ENCODE measurements around the gene PLCB1.
"Not testable (repeated sequence)": the region's sequence is repeated elsewhere in the genome, so short reads cannot be mapped to it uniquely, and the experiment has no call there.

The PLCB1 gene

DNA sequence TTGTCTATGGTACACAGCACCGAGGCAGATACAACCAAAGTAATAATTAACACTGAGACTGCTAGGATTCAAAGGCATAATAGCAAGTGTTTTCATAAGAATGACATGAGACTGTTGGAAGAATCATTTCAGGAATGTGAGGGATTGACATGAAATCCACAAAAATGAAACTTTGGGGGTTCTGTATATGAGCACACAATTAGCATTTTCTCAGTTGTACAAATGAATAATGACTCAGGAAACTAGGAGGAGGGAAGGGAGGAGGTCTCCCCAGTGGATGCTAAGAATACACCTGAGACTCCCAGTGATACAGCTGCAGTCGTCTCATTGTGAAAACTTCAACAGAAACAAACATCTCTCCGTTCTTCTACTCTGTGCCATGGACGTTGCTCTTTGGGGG, 508.4 kb downstream of the PLCB1 start:
- TF ChIP-seq, protein P1, sequence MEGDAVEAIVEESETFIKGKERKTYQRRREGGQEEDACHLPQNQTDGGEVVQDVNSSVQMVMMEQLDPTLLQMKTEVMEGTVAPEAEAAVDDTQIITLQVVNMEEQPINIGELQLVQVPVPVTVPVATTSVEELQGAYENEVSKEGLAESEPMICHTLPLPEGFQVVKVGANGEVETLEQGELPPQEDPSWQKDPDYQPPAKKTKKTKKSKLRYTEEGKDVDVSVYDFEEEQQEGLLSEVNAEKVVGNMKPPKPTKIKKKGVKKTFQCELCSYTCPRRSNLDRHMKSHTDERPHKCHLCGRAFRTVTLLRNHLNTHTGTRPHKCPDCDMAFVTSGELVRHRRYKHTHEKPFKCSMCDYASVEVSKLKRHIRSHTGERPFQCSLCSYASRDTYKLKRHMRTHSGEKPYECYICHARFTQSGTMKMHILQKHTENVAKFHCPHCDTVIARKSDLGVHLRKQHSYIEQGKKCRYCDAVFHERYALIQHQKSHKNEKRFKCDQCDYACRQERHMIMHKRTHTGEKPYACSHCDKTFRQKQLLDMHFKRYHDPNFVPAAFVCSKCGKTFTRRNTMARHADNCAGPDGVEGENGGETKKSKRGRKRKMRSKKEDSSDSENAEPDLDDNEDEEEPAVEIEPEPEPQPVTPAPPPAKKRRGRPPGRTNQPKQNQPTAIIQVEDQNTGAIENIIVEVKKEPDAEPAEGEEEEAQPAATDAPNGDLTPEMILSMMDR (IDR thresholded peaks at IDR 0.05), result no peak
- intact Hi-C loops (cut with DNase I; ENCODE audit: low total_unique reads), result no loop called here
- H3K4me3 ChIP-seq, result no peak overlapping the region

DNA sequence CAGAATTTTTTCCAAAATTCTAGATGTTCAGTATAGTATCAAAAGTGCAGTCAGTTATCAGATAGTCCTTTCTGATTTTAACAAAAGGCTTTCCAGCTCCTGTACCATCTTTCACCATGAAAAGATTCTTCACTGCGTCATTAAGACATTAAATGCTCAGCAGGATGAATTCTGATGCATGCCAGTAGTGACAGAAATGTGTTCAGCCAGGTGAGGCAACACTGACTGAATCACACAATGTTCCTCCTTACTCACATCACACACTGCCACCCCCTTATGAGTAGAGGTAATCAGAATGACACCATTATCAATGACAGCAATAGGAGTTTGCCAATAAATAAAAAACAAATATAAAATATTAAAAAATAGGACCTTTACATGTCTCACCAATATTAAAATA, 510.2 kb downstream of the PLCB1 start:
- no peaks in the 10 kb centered on the region for H3K36me3 ChIP-seq
- TF ChIP-seq, protein P1 (IDR thresholded peaks at IDR 0.05), result no peak
- no peak overlapping the region for H3K4me3 ChIP-seq
- H3K9me3 ChIP-seq, result no peaks in the 10 kb centered on the region
- no peak for DNase-seq
- no peaks in the 10 kb centered on the region for H3K27me3 ChIP-seq
- H3K4me1 ChIP-seq, result peaks cover 0 to 13% (median 0%) of the 10 kb centered on the region in 4 donors
- intact Hi-C loops (cut with DNase I; ENCODE audit: low total_unique reads), result no loop called here
- no peak overlapping the region for H3K27ac ChIP-seq

More for the DNA sequence above, 508.4 kb downstream of the PLCB1 start:
- Histone ChIP-seq H3K27ac (no peak overlapping the region), H3K36me3 (no peaks in the 10 kb centered on the region), H3K9me3 (no peaks in the 10 kb centered on the region), H3K27me3 (no peaks in the 10 kb centered on the region), H3K4me1 (no peaks in the 10 kb centered on the region)
- no peak for DNase-seq

DNA sequence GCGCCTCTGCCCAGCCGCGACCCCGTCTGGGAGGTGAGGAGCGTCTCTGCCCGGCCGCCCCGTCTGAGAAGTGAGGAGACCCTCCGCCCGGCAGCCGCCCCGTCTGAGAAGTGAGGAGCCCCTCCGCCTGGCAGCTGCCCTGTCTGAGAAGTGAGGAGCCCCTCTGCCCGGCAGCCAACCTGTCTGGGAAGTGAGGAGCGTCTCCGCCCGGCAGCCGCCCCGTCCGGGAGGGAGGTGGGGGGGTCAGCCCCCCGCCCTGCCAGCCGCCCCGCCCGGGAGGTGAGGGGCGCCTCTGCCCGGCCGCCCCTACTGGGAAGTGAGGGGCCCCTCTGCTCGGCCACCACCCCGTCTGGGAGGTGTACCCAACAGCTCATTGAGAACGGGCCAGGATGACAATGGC, 512.4 kb downstream of the PLCB1 start:
- intact Hi-C loops (cut with DNase I; ENCODE audit: low total_unique reads), result not testable (repeated sequence)

DNA sequence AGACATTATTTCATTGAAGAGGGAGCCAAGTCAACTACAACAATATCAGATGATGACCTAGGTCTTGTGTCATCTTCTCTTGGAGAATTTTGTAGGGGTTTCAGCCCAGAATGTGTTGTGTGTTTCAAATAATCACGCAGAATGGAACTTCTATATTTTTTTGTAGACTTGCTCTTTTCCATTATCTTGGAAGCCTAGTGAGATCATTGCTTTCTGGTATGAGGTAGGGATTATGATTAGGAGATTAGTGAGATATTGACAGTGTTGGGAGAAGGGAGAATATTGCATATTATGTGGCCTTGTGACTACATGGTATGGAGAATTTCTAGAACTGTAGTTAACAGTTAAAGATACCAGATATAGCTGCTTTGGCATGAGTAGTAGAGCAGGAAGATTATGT, 513.3 kb downstream of the PLCB1 start:
- intact Hi-C loops (cut with DNase I; ENCODE audit: low total_unique reads), result no loop called here
- no peak overlapping the region for H3K4me3 ChIP-seq
- no peaks in the 10 kb centered on the region for H3K9me3 ChIP-seq
- TF ChIP-seq, protein P1 (IDR thresholded peaks at IDR 0.05), result no peak
- no peaks in the 10 kb centered on the region for H3K36me3 ChIP-seq
- no peak for DNase-seq
- no peak overlapping the region for H3K27ac ChIP-seq
- no peaks in the 10 kb centered on the region for H3K27me3 ChIP-seq
- peaks cover 0 to 13% (median 0%) of the 10 kb centered on the region in 4 donors for H3K4me1 ChIP-seq

More for the DNA sequence above, 512.4 kb downstream of the PLCB1 start:
- not testable (repeated sequence) for H3K36me3 ChIP-seq, H3K9me3 ChIP-seq, H3K27me3 ChIP-seq, H3K27ac ChIP-seq, DNase-seq, H3K4me3 ChIP-seq
- H3K4me1 ChIP-seq, result peaks cover 0 to 13% (median 0%) of the 10 kb centered on the region in 4 donors

DNA sequence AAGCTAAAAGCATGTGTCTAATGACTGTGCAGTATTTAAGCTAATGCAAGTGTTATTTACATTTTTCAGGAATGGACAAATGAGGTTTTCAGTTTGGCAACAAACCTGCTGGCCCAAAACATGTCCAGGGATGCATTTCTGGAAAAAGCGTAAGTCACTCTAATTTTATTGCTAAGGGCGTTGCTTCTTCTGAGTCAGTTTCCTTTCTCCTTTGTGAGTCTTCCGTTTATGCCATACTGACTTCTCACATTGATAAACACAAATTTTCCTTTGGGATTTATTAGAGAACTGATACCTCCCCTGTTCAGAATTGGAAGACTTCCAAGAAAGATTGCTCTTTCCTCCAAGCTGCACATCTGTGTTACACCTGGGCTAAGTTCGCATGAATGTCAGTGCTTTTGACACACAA, 514.0 kb downstream of the PLCB1 start:
- Histone ChIP-seq H3K4me3 (no peak overlapping the region), H3K27ac (no peak overlapping the region), H3K4me1 (peaks cover 0 to 13% (median 0%) of the 10 kb centered on the region in 4 donors), H3K36me3 (no peaks in the 10 kb centered on the region), H3K9me3 (no peaks in the 10 kb centered on the region), H3K27me3 (no peaks in the 10 kb centered on the region)
- TF ChIP-seq, protein P1 (IDR thresholded peaks at IDR 0.05), result no peak
- DNase-seq, result no peak
- intact Hi-C loops (cut with DNase I; ENCODE audit: low total_unique reads), result no loop called here

DNA sequence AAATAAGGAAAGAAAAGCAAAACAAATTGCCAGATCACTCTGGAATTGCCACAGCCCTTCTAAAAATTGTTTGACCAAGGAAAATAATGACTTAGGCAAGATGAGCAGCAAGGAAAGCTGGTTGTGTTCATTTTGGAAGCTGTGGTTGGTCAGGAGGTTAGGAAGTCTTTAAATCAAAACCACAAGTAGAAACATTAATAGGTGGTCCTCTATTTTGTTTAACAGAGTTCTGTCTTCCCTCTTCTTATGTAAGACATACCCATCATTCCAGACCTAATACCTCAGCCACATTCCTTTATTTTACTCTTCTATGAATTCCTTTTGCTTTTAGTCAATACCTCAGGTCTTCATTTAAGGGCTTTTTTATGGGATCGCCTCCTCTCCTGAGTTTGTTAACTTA, 514.6 kb downstream of the PLCB1 start:
- intact Hi-C loops (cut with DNase I; ENCODE audit: low total_unique reads), result no loop called here
- DNase-seq, result no peak
- no peaks in the 10 kb centered on the region for H3K9me3 ChIP-seq
- no peaks in the 10 kb centered on the region for H3K36me3 ChIP-seq
- H3K4me3 ChIP-seq, result no peak overlapping the region
- H3K27me3 ChIP-seq, result no peaks in the 10 kb centered on the region
- TF ChIP-seq, protein P1 (IDR thresholded peaks at IDR 0.05), result no peak
- H3K27ac ChIP-seq, result no peak overlapping the region
- peaks cover 0 to 13% (median 0%) of the 10 kb centered on the region in 4 donors for H3K4me1 ChIP-seq
